NK-92 treated with Interleukin-12 subunit alpha and Interleukin-12 subunit beta, amount 100 ng/mL, for 24 hours (cell line): ENCODE results near the gene REN.

Source experiments
- DNase-seq: peaks from one replicate; lab custom pipeline; 2025; lab: John Stamatoyannopoulos, UW

REN gene

GRCh38 chr1:204166219-204166618, at the start of gene REN:
Gene REN, minus strand, starts transcription at chr1:204166337. Its CDS starts 44 bp downstream, at chr1:204166293.
- DNase-seq: no peak

DNA sequence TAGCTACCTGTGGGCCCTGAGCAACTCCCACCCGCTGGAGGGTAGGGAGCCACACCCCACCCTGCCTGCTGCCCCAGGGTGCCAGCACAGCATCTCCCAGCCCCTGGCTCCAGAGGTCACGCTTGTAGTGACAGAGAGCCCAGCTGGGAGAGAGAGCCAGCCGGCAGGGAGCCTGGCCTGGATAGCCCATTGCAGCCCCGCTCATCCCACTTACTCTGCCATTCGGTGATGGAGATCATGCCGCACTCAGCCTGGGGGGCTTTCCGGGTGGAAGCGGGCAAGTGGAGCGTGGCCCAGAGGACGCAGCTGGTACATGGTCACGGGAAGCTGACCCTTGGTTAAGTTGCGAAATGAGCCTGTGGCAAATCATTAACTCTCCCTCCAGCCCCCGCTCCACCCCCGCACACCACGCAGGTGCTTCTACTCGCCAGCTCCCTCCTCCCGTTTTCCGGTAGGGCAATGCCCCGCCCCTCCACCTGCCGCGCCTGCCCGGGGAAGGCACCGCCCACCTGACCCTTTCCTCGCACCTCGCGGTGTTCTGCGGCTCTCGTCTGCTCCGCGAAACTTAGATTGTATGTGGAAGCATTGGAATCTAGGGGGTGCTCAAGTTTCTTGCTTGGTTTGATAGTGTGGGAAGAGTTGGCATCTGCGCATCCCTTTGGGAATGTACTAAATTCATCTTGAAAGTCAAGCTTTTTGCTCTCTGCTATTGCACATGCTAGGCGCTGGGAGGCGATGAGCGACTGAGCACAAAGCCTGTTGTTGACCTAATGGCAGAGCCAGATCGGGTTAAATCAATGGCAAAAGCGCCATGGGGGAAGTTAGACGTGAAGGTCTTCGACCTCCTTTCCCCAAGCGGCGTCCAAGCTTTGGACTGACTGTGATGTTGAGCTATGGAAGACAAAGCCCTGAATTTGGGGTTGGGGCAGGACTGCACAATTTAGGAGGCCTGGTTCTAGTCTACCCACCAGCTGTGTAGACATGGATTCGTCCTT, 47.8 kb upstream of the REN start, which contains the start of gene GOLT1A:
Gene GOLT1A (minus strand): TSS at position 321 of the 995 bp plus-strand sequence. CDS start 82 bp downstream, at position 239.
- DNase-seq: no peak

DNA sequence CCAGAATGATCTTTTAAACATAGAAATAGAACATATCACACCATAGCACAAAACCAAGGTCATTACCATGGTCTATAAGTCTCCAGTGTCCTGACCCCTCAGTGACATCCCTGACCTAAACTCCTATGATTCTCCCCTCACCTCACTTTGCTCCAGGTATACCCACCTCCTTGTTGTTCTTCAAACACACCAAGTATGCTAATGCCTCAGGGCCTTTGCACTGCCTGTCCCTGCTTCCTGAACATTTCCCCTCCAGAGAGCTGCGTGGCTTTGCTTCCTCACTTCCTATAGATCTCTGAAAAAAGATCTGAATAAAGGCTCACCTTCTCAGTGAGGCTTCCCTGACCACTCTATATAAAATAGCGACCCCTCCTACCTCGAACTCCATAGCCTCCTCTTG, 46.6 kb upstream of the REN start:
- no peak for DNase-seq

DNA sequence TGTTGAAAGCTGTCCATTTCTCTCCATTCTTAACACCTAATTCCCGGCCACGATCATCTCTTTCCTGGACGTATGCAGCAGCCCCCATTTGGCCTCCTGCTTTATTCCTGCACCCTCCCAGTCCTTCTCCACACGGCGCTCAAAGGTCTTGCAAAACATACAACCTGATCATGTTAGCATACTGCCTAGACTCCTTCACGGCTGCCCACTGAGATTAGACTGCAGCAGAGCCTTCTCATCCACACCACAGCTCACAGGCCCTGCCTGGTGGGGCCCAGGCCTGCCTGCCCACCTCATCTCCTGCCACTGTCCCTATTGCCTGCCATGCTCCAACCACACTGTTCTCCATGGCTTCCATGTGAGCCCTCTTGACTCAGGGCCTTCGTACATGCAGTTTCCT, 44.9 kb upstream of the REN start:
- no peak for DNase-seq

DNA sequence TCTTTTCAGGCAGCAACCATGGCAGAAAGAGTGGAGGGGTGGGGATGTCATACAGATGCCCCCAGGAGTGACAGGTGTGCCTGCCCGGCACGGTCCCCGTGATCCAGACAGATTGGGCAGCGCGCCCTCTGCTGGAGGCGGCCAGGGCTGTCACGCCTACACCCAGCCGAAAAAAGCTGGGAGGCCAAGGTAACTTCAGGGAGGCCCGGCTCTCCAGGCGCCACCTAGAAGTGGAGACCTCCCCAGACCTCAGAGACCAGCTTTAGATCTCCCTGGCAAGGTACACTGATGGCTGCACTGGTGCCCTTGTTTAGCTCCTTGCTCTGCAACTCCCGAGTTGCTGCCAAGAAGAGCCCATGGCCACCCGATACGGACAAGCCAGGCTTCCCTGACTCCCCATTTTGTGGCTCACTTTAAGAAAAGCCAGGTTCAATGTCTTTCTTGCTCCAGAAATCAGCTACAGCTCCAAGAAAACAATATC, 41.0 kb upstream of the REN start:
- DNase-seq: no peak

- DNase-seq: no peak
Measured at GRCh38 chr1:204206121-204206520, 40.0 kb upstream of the REN start.

DNA sequence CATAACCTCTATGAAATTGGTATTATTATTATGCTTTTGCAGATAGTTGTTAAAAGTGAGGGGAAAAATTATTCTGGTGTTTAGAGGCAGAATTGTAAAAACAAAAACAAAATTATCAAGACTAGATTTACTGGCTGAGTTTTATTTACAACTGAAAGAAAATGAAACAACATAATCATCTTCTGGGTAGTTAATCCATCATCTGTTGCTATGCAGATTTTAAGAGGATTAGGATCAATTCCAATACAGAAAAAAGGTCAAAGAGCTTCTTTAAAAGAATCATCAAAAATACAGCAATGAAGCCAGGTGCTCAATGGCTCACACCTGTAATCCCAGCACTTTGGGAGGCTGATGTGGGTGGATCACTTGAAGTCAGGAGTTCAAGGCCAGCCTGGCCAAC, 39.3 kb upstream of the REN start:
- no peak for DNase-seq

DNA sequence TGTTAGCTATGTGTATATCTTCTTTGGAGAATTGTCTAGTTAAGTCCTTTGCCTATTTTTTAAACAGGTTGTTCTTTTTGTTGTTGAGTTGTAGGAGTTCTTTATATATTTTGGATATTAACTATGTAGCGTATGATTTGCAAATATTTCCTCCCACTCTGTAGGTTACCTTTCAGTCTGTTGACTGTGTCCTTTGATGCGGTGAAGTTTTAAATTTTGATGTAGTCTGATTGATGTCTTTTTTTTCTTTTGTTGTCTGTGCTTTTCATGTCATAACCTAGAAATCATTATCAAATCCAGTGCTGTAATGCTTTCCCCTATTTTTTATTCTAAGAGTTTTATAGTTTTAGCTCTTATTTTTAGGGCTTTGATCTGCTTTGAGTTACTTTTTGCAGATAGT, 38.8 kb upstream of the REN start:
- no peak for DNase-seq

- no peak for DNase-seq
Measured at GRCh38 chr1:204203206-204203767, 37.1 kb upstream of the REN start.

- no peak for DNase-seq
Measured at GRCh38 chr1:204202481-204202880, 36.3 kb upstream of the REN start.

GRCh38 chr1:204201348-204202040, 35.4 kb upstream of the REN start:
- DNase-seq: no peak

GRCh38 chr1:204199579-204199978, 33.4 kb upstream of the REN start:
- DNase-seq: no peak

DNA sequence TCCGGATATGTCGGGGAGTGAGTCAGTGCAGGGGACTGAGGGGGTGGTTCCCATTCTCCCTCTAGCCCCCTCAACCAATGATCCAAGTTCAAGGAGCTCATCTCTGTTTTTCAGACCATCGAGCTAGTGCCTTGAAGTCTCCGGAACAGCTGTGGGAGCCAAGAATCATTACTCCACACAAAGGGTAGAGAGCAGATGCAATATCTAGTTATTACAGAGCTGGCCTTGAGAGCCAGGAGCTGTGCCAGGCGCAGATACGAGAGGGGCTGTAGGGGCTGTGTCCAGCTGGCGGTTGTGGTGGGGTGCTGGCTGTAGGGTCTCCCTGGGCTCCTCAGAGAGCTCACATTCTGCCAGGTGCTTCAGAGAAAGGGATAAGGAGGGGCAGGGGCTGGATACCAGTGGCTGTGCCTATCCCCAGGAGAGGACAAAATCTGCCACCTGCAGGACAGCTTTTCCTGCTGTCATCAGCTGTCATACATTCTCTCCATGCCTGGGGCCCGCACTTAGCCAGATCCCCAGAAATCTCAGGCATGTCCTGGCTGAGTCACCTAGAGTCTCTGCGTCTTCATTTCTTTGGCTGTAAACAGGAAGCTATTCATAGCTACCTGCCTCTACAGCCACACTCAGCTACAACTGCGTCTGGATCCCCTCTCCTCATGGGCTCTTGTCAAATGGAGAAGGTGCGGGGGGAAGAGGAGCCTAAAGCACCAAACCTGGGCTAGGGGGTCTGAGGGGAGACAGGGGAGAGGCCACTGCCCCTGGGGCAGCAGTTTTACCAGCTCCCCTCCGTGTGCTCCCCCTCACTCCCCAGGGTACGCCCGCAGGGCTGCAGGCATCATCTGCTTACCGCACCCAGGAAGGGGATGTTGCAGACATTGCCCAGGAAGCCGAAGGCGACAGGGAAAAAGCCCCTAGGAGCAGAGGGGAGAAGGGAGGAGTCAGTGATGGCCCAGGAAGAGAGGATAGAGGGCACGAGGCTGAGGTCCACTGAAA, 32.5 kb upstream of the REN start:
- no peak for DNase-seq

- no peak for DNase-seq
Measured at GRCh38 chr1:204197068-204197467, 30.9 kb upstream of the REN start.

GRCh38 chr1:204196068-204196795, 30.1 kb upstream of the REN start, which contains the start of gene KISS1:
Gene KISS1, minus strand, starts transcription at chr1:204196491. Its CDS starts 3,615 bp downstream, at chr1:204192876.
- no peak for DNase-seq

DNA sequence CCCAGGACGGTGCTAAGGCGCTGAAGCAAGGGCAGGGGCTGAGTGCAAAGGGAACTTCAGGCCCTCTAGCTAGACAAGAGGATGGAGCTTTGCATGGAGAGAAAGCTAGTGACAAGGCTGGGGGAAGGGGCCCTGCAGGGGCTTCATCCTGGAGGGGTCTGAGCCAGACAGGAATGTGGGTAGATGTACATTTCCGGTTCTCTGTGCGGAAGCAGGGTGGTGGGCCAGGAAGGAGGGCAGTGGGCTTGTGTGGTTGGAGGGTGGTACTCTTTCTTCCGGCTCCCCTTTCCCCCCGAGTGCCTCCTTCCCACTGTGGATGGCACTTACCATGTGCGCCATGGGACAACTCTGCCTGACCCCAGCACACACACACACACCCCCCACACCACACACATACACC, 28.6 kb upstream of the REN start:
- no peak for DNase-seq

GRCh38 chr1:204194080-204194479, 27.9 kb upstream of the REN start:
- DNase-seq: no peak

DNA sequence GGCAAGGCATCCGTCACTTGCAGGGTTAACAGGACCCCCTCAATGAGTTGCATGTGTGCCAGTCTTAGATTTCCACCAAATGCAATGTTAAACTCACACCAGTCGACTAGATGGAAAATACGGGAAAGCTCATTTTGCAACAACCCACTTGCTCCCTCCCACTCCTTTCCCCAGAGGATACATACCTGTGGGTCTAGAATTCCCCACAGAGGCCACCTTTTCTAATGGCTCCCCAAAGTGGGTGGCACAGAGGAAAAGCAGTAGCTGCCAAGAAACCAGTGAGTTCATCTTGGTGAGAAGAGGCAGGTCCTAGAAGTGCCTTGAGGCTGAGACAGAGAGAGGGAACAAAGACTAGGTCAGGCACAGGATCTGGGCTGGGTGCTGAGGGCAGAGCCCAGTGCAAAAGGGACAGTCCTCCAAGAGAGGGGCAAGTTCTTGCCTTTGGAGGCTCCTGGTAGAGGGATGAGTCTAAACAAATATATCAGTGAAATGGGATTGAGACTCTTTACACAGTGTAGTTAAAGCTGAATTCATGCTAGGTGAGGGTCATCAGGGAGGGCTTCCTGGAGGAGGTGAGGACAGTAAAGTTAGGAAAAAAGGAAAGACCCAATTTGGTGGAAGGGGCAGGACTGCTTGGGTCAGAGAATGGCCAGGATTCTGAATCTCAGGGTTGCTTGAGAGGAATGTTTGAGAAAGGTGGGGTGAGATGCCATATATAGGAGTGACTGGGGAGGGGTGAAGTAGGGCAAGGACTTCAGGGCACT, 26.6 kb upstream of the REN start:
- no peak for DNase-seq

GRCh38 chr1:204192046-204192445, 25.9 kb upstream of the REN start:
- no peak for DNase-seq

GRCh38 chr1:204191456-204191855, 25.3 kb upstream of the REN start:
- DNase-seq: no peak
